ENCODE results near the gene UBE2D3.

- no peak for TF ChIP-seq EZH2phosphoT487 (IDR thresholded peaks at IDR 0.05; ENCODE audit: borderline replicate concordance, low read depth, low read length)
- no peak for TF ChIP-seq CTCF (conservative IDR thresholded peaks at IDR 0.05; ENCODE audit: low read length)
These were observed 16.6 kb upstream of the UBE2D3 start for GRCh38 chr4:102843938-102844337.
